Measurements from ENCODE around the gene FXR2.

- TF ChIP-seq SIN3A (IDR thresholded peaks at IDR 0.05; ENCODE audit: borderline replicate concordance, insufficient read depth, low read length) = no peak
- TF ChIP-seq POLR2AphosphoS5 (IDR thresholded peaks at IDR 0.05; ENCODE audit: low read depth, low read length) = peak; percentile 45; the same call in 1 of the 2 replicates
- TF ChIP-seq, protein P1, sequence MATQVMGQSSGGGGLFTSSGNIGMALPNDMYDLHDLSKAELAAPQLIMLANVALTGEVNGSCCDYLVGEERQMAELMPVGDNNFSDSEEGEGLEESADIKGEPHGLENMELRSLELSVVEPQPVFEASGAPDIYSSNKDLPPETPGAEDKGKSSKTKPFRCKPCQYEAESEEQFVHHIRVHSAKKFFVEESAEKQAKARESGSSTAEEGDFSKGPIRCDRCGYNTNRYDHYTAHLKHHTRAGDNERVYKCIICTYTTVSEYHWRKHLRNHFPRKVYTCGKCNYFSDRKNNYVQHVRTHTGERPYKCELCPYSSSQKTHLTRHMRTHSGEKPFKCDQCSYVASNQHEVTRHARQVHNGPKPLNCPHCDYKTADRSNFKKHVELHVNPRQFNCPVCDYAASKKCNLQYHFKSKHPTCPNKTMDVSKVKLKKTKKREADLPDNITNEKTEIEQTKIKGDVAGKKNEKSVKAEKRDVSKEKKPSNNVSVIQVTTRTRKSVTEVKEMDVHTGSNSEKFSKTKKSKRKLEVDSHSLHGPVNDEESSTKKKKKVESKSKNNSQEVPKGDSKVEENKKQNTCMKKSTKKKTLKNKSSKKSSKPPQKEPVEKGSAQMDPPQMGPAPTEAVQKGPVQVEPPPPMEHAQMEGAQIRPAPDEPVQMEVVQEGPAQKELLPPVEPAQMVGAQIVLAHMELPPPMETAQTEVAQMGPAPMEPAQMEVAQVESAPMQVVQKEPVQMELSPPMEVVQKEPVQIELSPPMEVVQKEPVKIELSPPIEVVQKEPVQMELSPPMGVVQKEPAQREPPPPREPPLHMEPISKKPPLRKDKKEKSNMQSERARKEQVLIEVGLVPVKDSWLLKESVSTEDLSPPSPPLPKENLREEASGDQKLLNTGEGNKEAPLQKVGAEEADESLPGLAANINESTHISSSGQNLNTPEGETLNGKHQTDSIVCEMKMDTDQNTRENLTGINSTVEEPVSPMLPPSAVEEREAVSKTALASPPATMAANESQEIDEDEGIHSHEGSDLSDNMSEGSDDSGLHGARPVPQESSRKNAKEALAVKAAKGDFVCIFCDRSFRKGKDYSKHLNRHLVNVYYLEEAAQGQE (IDR thresholded peaks at IDR 0.05; ENCODE audit: insufficient read depth in 1 of 2, low read depth in 2 of 2, low read length in 2 of 2) = no peak
- no peak for TF ChIP-seq TAF1 (IDR thresholded peaks at IDR 0.05; ENCODE audit: borderline replicate concordance, insufficient read depth, low read length)
These were observed 53.0 kb downstream of the FXR2 start, which contains the start of gene SENP3 for GRCh38 chr17:7561589-7562207.
